GM12878 (cell line): Measurements from ENCODE around the gene CROCC. TPM values are rescaled to one million over a fixed set of nuclear protein-coding genes. Genes with fewer than 3 reads are reported as not detected.

Source experiments
- ATAC-seq: fragments of 200-7000 bp; cut with Tn5 transposase; 3 replicates; pipeline ENCODE4 v1.9.1; 2020; ENCODE audit warnings: mild to moderate bottlenecking, moderate library complexity
- BruUV-seq: library from RNA; stranded (reverse); fragments of 400-500 nt; replicated peaks from 2 replicates; lab custom pipeline; 2021; lab: Mats Ljungman, UMichigan
- CTCF ChIA-PET: fragments of 300-600 bp; sonication (Branson Sonifier 250); formaldehyde crosslinking; extraction: SDS; loops from one replicate; lab custom pipeline; 2021; ENCODE audit warnings: inconsistent platforms; lab: Yijun Ruan, JAX
- POLR2A ChIA-PET: fragments of 350-600 bp; formaldehyde crosslinking; extraction: SDS; loops from one replicate; lab custom pipeline; 2021; ENCODE audit warnings: inconsistent platforms; lab: Charles Lee
- RAD21 ChIA-PET: fragments of 300-600 bp; sonication (Branson Sonifier 250); formaldehyde crosslinking; loops from one replicate; lab custom pipeline; 2023; ENCODE audit warnings: antibody characterized with exemption; ENCODE audit not compliant: unreplicated experiment; lab: Charles Lee
- SMC1A ChIA-PET: fragments of 300-600 bp; sonication (Branson Sonifier 250); formaldehyde crosslinking; loops from one replicate; lab custom pipeline; 2023; ENCODE audit not compliant: unreplicated experiment, uncharacterized antibody; lab: Charles Lee
- DNase-seq: peaks from one replicate; pipeline ENCODE4 v3.0.0-alpha.2; 2011; ENCODE audit warnings: low read depth, low spot score
- FAIRE-seq: peaks from 3 replicates; lab custom pipeline; 2011; peaks lifted over from hg19 to GRCh38; lab: Jason Lieb, UNC
- H2AFZ ChIP-seq: 2 replicates; pipeline ENCODE4 v1.6.0; 2011; ENCODE audit warnings: low read depth, low read length, control low read depth; ENCODE audit not compliant: control insufficient read depth
- H3K27ac ChIP-seq: 2 replicates; pipeline ENCODE4 v1.5.1; 2011; ENCODE audit warnings: control low read depth; ENCODE audit not compliant: control insufficient read depth, insufficient read depth
- H3K27me3 ChIP-seq, 2 experiments: replicated peaks in 1 of 2; 2 replicates each; pipeline versions ENCODE4 v1.6.0 to v1.6.1; 2011; ENCODE audit warnings: low read length in 1 of 2; ENCODE audit not compliant: control insufficient read depth in 2 of 2, insufficient read depth in 2 of 2
- H3K36me3 ChIP-seq, 2 experiments: 2 replicates each; pipeline ENCODE4 v1.5.1; 2011; ENCODE audit warnings: low read length in 1 of 2; ENCODE audit not compliant: control insufficient read depth in 2 of 2, insufficient read depth in 2 of 2
- H3K4me1 ChIP-seq: 2 replicates; pipeline ENCODE4 v1.6.1; 2011; ENCODE audit warnings: mild to moderate bottlenecking, low read length, moderate library complexity, mixed read lengths; ENCODE audit not compliant: control insufficient read depth, insufficient read depth
- H3K4me2 ChIP-seq: 2 replicates; pipeline ENCODE4 v1.6.0; 2011; ENCODE audit warnings: control low read depth; ENCODE audit not compliant: control insufficient read depth, insufficient read depth
- H3K4me3 ChIP-seq: fragments of 200-600 bp; sonication (generic); 2 replicates; pipeline ENCODE4 v1.5.1; 2016
- H3K79me2 ChIP-seq: 2 replicates; pipeline ENCODE4 v1.6.0; 2011; ENCODE audit warnings: low read length; ENCODE audit not compliant: control insufficient read depth, insufficient read depth
- H3K9ac ChIP-seq: 2 replicates; pipeline ENCODE4 v1.8.0; 2011; ENCODE audit warnings: low read length, control low read depth, mixed read lengths; ENCODE audit not compliant: control insufficient read depth, insufficient read depth
- H3K9me3 ChIP-seq: replicated peaks from 3 replicates; pipeline ENCODE4 v1.5.1; 2011; ENCODE audit warnings: mild to moderate bottlenecking, low read length; ENCODE audit not compliant: control insufficient read depth, insufficient read depth
- H4K20me1 ChIP-seq: 2 replicates; pipeline ENCODE4 v1.6.0; 2011; ENCODE audit not compliant: control insufficient read depth, insufficient read depth
- ASH2L ChIP-seq: fragments of 300-600, 200-600 bp; sonication (generic); IDR thresholded peaks from 2 replicates; pipeline ENCODE4 v1.6.1; 2017; ENCODE audit warnings: low read depth, mild to moderate bottlenecking, borderline replicate concordance
- BACH1 ChIP-seq: fragments of 450-650 bp; IDR thresholded peaks from 2 replicates; pipeline ENCODE4 v1.6.1; 2017; ENCODE audit warnings: mild to moderate bottlenecking, borderline replicate concordance
- BRCA1 ChIP-seq: IDR thresholded peaks from 2 replicates; pipeline ENCODE4 v1.6.1; 2011; ENCODE audit warnings: low read depth, low read length, improper control_type of control experiment
- CBX5 ChIP-seq: sonication (generic); IDR thresholded peaks from 2 replicates; pipeline ENCODE4 v1.6.1; 2016; ENCODE audit warnings: low read depth, moderate library complexity, mild to moderate bottlenecking, inconsistent platforms
- IRF3 ChIP-seq: fragments of 450-650 bp; IDR thresholded peaks from 2 replicates; pipeline ENCODE4 v1.6.1; 2014; ENCODE audit warnings: mild to moderate bottlenecking
- JUNB ChIP-seq: IDR thresholded peaks from 2 replicates; pipeline ENCODE4 v1.6.1; 2016; ENCODE audit warnings: antibody characterized with exemption, mild to moderate bottlenecking
- MEF2B ChIP-seq: fragments of 450-650 bp; IDR thresholded peaks from 2 replicates; pipeline ENCODE4 v1.6.1; 2018; ENCODE audit warnings: mild to moderate bottlenecking, moderate library complexity; ENCODE audit not compliant: partially characterized antibody, poor library complexity, severe bottlenecking
- NFYA ChIP-seq: IDR thresholded peaks from 2 replicates; pipeline ENCODE4 v1.6.1; 2011; ENCODE audit warnings: low read depth, mild to moderate bottlenecking, low read length, improper control_type of control experiment, borderline replicate concordance
- SUPT20H ChIP-seq: IDR thresholded peaks from 2 replicates; pipeline ENCODE4 v1.6.1; 2011; ENCODE audit warnings: low read depth, mild to moderate bottlenecking, low read length, moderate library complexity, borderline replicate concordance; ENCODE audit not compliant: control insufficient read depth
- TCF7 ChIP-seq: IDR thresholded peaks from 2 replicates; pipeline ENCODE4 v1.6.1; 2014; ENCODE audit warnings: antibody characterized with exemption, borderline replicate concordance
- WGBS: methylation state at CpG from one replicate; pipeline ENCODE4 v1.1.6; 2016; ENCODE audit warnings: low lambda C conversion rate; ENCODE audit not compliant: insufficient replicate concordance, insufficient coverage; ENCODE audit errors: missing lambda C conversion rate; 5-methylcytosine and 5-hydroxymethylcytosine counted together
- in situ Hi-C: fragments of 300-500 bp; cut with MboI; formaldehyde crosslinking; loops from 9 replicates; pipeline ENCODE4 v1.14.3; 2018; ENCODE audit warnings: mixed read lengths
- intact Hi-C: fragments of 100-400 bp; cut with micrococcal nuclease; formaldehyde crosslinking; loops from one replicate; pipeline ENCODE4 v1.14.2; 2022; ENCODE audit not compliant: unreplicated experiment
- polyA plus RNA-seq, 11 experiments: library from polyadenylated mRNA; depleted of rRNA in 4 of 11; unstranded in 6 of 11; stranded (reverse) in 5 of 11; fragments of >200 nt; fragmentation: Nextera tagmentation in 4 of 11; fragmentation: Illumina TruSeq in 1 of 11; extraction: Ambion mirVana in 4 of 11; extraction: Trizol in 1 of 11; gene quantifications; 1 replicate in 1 of 11; 2 replicates in 10 of 11; pipeline versions ENCODE4 v1.2.1 to v1.2.3, GENCODE V29; 2011 to 2016; ENCODE audit warnings: inconsistent platforms in 2 of 11, missing spikeins in 2 of 11, low read depth in 1 of 11
- total RNA-seq, 4 experiments: library from RNA; depleted of rRNA in 3 of 4; stranded (reverse); fragments of >200 nt in 3 of 4; fragmentation: Illumina TruSeq in 1 of 4; extraction: Trizol in 1 of 4; gene quantifications; 2 replicates each; pipeline versions ENCODE4 v1.2.1 to v1.2.3, GENCODE V29; 2013 to 2021
- TF ChIP-seq, protein P1 (sequence below): fragments of 450-650 bp; IDR thresholded peaks from 2 replicates; pipeline ENCODE4 v1.6.1; 2017; ENCODE audit warnings: mild to moderate bottlenecking, moderate library complexity

CROCC gene
- total and polyA plus RNA-seq, 10 of the 15 experiments (the other 5 are each of a cell fraction or from before 2014, with no cell fraction given): 0.04 to 5.5 (median 2.3) TPM

GRCh38 chr1:16955186-16955585 lies 33.5 kb downstream of the CROCC start:
- ChIA-PET RAD21 (no interaction called here), POLR2A (no interaction called here), SMC1A (no interaction called here), CTCF (interaction anchor here (1.6 kb wide), 1 partner anchor 91 kb away, joined by 8 read pairs; no protein-coding TSS in a partner anchor)
- Histone ChIP-seq H3K4me1 (no peaks in the 10 kb centered on the region), H3K79me2 (no peaks in the 10 kb centered on the region), H3K27ac (no peak overlapping the region), H3K9ac (no peak overlapping the region), H3K27me3 (no peaks in the 10 kb centered on the region), H3K4me2 (no peak overlapping the region), H3K9me3 (no peaks in the 10 kb centered on the region), H3K36me3 (no peaks in the 10 kb centered on the region), H3K4me3 (no peak overlapping the region), H4K20me1 (no peaks in the 10 kb centered on the region), H2AFZ (no peak overlapping the region)
- ATAC-seq (no peak), FAIRE-seq (no peak), DNase-seq (no peak)
- TF ChIP-seq ASH2L: no peak
- TF ChIP-seq TCF7: no peak
- no peak for TF ChIP-seq MEF2B
- TF ChIP-seq IRF3: no peak
- no peak for TF ChIP-seq CBX5
- intact Hi-C loops (loop anchor here (10.0 kb wide), 1 partner anchor 510 kb away; the partner anchor contains the start of gene NECAP2), in situ Hi-C loops (loop anchor here (5.0 kb wide), 1 partner anchor 92 kb away; no protein-coding TSS in a partner anchor)
- no TSS peak for BruUV-seq
- WGBS: 64% methylated on average over 21 of the region's 25 CpGs

- H3K27ac ChIP-seq: no peak overlapping the region
- ChIA-PET RAD21 (interaction anchor here (0.6 kb wide), 1 partner anchor 53 kb away, joined by 3 read pairs; no protein-coding TSS in a partner anchor), CTCF (interaction anchor here (0.6 to 1.6 kb wide), 3 partner anchors 81 to 104 kb away, joined by 3 to 7 read pairs (median 3); no protein-coding TSS in a partner anchor), POLR2A (interaction anchor here (0.5 kb wide), 1 partner anchor 36 kb away, joined by 3 read pairs; no protein-coding TSS in a partner anchor), SMC1A (interaction anchor here (1.1 kb wide), 1 partner anchor 163 kb away, joined by 3 read pairs; the partner anchor contains the start of gene PADI2)
- no peaks in the 10 kb centered on the region for H3K9me3 ChIP-seq
- no peak for FAIRE-seq
- WGBS: 52% methylated on average over 8 of the region's 8 CpGs
- H3K4me3 ChIP-seq: no peak overlapping the region
- BruUV-seq: no TSS peak
- no peak overlapping the region for H3K4me2 ChIP-seq
- no peak for ATAC-seq
- H2AFZ ChIP-seq: no peak overlapping the region
- no peaks in the 10 kb centered on the region for H3K27me3 ChIP-seq
- no peaks in the 10 kb centered on the region for H4K20me1 ChIP-seq
- DNase-seq: no peak
- no peaks in the 10 kb centered on the region for H3K4me1 ChIP-seq
- H3K79me2 ChIP-seq: no peaks in the 10 kb centered on the region
- in situ Hi-C loops (loop anchor here (5.0 kb wide), 1 partner anchor 91 kb away; no protein-coding TSS in a partner anchor), intact Hi-C loops (loop anchor here (10.0 kb wide), 1 partner anchor 512 kb away; the partner anchor contains the start of gene NECAP2)
- no peak overlapping the region for H3K9ac ChIP-seq
- TF ChIP-seq BACH1 (no peak), JUNB (no peak), BRCA1 (no peak), SUPT20H (no peak), NFYA (no peak)
- TF ChIP-seq, protein P1, sequence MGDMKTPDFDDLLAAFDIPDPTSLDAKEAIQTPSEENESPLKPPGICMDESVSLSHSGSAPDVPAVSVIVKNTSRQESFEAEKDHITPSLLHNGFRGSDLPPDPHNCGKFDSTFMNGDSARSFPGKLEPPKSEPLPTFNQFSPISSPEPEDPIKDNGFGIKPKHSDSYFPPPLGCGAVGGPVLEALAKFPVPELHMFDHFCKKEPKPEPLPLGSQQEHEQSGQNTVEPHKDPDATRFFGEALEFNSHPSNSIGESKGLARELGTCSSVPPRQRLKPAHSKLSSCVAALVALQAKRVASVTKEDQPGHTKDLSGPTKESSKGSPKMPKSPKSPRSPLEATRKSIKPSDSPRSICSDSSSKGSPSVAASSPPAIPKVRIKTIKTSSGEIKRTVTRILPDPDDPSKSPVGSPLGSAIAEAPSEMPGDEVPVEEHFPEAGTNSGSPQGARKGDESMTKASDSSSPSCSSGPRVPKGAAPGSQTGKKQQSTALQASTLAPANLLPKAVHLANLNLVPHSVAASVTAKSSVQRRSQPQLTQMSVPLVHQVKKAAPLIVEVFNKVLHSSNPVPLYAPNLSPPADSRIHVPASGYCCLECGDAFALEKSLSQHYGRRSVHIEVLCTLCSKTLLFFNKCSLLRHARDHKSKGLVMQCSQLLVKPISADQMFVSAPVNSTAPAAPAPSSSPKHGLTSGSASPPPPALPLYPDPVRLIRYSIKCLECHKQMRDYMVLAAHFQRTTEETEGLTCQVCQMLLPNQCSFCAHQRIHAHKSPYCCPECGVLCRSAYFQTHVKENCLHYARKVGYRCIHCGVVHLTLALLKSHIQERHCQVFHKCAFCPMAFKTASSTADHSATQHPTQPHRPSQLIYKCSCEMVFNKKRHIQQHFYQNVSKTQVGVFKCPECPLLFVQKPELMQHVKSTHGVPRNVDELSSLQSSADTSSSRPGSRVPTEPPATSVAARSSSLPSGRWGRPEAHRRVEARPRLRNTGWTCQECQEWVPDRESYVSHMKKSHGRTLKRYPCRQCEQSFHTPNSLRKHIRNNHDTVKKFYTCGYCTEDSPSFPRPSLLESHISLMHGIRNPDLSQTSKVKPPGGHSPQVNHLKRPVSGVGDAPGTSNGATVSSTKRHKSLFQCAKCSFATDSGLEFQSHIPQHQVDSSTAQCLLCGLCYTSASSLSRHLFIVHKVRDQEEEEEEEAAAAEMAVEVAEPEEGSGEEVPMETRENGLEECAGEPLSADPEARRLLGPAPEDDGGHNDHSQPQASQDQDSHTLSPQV: no peak
- H3K36me3 ChIP-seq: no peaks in the 10 kb centered on the region
These were observed 35.0 kb downstream of the CROCC start for GRCh38 chr1:16956775-16957174.
